Measurements from ENCODE around the gene TXNRD1.
"Not testable (repeated sequence)": the region's sequence is repeated elsewhere in the genome, so short reads cannot be mapped to it uniquely, and the experiment has no call there.

TXNRD1 gene

DNA sequence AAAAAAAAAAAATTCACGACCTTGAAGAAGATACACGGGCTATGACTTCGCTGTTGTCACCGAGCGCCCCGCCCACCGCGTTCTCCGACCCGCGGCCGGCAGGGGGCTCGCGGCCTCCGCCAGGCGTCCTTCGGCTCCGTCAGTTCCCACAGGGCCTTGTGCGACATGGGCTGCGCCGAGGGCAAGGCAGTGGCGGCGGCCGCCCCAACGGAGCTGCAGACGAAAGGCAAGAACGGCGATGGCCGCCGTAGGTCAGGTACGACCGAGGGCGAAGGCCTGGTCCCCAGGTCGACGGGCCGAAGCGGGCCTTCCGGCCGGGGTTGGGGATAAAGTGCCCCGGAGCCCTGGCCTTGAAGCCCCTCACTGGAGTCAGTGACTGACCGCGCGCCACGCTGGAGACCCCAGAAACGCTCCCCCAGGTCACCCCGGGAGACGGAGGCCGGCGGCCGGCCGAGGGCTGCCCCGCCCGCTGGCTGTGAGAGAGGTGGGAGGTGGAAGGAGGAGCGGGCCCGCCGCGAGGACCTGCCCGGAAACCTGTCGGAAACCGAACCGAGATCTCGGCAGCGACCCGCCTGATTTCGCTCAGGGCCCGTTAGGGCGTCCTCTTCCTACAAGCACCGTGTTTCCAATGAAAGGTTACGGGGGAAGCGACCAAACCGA is at the start of gene TXNRD1:
Gene TXNRD1, plus strand, starts transcription at position 142 of the 660 bp plus-strand sequence. Its CDS starts 24 bp downstream, at position 166.
- DNase-seq, result peak; percentile 73

DNA sequence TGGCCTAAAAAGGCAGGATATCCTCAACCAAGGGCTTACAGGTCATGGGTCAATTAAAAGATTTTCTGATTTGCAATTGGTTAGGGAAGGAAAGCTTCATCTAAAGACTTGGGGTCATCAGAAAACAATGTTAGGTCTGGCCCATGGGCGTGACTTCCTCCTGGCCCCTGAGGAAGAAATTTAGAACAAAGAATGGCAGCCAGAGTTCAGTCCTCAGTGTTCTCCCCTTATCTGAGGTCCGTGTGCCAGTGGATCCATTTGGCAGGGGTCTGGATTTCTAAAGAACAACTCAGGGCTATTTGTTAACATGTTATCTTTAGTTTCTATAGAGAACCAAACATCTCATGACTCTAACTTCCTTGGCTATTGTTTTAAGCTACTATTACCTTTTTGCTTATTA is 49.8 kb upstream of the TXNRD1 start:
- no peak for DNase-seq

DNA sequence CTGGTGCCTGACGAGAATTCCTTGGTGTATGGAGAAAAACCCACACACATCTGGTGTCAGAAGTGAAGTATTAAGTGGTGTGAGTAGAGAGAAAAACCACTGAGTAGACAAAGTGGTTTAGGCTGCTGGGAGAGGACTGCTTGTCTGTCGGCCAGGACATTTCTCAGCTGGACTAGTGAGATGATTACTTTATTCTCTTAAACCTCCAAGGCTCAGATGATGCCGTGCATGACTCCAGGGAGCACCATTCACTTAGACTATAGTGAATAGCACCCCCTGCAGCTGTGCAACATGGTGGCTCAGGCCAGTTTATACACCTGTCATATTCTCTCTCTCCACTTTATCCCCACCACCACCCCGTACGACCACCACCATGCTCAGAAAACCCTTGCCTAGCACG is 49.1 kb upstream of the TXNRD1 start:
- no peak for DNase-seq

DNA sequence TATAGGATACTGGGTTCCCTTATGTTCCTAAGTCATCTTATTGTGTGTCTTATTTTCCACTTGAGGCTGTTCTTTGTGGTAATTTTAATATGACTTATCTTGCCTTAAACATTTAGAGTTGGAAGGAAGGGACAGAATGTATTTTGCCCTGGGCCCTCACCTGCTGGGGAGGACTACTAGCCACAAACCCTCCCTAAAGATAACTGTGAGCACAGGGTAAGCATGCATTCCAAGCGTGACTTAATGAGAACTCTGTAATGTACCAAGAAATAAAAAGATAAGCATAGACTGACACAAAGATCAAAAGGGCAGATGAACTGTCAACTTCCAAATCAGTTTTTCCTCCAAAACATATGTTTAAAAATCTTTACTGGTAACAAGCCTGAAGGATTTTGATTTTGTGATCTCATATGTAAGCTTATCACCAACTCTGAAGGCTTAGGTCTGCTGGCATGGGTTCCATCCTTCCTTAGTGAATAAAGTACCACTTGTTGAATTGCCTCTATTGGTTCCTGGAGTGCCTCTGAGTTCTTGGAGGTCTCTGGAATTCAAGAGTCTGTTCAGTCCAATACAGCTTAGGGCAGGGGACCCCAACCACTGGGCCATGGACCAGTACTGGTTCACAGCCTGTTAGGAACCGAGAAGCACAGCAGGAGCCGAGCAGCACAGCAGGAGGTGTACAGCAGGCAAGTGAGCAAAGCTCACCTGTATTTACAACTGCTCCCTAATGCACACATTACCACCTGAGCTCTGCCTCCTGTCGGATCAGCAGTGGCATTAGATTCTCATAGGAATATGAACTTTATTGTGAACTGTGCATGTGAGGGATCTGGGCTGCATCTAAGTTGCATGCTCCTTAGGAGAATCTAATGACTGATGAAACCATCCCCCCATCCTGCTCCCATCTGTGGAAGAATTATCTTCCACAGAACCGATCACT is 47.8 kb upstream of the TXNRD1 start:
- DNase-seq, result peak; percentile 86

DNA sequence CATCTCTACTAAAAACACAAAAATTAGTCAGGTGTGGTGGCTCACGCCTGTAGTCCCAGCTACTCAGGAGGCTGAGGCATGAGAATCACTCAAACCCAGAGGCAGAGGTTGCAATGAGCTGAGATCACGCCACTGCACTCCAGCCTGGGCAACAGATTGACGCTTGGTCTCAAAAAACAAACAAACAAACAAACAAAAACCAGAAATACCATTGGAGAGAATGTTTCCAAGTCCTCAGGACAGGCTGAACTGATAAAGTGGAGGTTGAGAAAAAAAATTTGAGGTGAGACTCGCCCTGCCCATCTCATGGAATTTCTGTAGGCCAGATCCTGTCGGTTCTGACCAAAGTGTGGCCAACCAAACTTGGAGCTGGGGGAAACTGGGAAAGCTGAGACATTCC is 47.0 kb upstream of the TXNRD1 start:
- no peak for DNase-seq

DNA sequence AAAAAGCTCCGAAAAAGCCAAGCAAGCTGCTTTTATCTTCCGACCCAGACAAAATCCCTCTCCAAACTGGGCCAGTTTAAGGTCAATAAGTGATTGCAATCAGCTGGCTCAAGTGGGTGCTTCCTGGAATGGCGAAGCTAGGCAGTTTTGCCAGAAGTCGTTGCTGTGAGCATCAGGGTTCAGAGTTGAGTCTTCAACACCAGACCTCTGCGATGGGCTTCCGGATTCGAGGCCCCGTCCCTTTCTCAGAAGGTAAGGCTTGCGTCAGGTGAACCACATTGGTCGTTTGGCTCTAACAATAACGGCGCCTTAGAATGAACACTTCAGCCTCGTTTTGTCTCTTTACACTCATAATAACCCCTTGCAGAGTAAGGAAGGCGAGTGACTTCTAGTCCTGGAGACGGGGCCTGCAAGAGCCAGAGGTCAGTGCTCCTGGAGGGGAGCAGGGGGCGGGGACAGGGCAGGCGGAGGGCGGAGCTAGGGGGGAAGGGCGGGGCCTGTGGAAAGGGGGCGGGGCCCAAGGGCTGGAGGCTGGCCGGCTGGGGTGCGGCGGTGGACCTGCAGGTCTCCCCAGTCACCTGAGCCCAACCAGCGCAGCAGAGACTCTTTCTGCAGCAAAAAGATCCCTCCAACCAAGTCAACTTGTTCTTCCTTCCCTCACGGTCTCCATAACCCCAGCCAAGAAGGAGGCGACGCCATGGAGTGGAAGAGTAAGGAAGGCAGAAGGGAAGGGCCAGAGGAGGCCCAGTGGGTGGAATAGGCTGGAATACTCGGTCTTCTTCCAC is 43.6 kb upstream of the TXNRD1 start:
- no peak for DNase-seq

DNA sequence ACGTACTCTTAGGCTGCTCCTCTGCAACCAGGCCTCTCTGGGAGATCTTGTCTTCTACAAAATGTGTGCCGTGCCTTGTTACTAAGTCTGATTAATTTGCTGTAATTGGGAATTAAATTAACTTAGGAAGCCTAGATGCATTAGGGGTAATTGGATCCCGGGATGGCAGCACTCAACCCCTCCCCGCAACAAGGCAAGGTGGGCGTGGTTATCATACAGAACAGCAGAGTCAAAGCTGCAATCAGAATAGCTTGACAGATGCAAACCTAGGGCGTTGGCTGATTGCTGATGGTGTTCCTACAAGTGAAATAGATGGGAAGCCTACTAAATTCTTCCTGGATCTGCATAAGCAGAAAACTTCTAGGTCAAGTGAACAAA is 43.0 kb upstream of the TXNRD1 start:
- no peak for DNase-seq

DNA sequence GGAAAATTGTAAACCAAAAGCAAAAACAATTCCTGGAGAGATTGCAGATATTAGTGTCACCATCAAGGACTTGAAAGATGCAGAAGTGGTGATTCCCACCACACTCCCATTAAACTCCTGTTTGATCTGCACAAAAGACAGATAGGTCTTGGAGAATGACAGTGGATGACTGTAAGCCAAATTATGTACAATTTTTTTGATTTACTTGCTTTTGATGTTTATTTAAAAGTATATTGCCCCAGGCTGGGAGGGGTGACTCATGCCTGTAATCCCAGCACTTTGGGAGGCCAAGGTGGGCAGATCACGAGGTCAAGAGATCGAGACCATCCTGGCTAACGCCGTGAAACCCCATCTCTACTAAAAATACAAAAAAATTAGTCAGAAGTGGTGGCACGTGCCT is 41.8 kb upstream of the TXNRD1 start:
- DNase-seq, result not testable (repeated sequence)

DNA sequence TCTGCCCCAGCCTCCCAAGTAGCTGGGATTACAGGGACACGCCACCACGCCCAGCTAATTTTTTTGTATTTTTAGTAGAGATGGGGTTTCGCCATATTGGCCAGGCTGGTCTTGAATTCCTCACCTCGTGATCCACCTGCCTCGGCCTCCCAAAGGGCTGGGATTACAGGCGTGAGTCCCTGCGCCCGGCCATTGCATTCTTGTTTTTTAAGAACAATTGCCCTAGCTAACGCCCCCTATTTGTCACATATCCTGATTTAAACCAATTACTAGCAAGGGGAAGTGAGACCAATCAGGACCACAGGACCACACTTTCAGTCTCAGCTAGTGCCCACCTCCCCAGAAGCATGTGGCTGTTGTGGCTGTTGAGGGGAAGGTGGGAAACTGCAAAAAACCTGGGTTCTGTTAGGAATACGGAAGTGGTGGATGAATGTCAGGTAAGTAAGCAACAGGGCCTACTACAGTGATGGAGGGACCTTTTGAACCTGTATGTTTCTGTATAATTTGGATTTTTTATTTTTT is 39.8 kb upstream of the TXNRD1 start:
- DNase-seq, result no peak

DNA sequence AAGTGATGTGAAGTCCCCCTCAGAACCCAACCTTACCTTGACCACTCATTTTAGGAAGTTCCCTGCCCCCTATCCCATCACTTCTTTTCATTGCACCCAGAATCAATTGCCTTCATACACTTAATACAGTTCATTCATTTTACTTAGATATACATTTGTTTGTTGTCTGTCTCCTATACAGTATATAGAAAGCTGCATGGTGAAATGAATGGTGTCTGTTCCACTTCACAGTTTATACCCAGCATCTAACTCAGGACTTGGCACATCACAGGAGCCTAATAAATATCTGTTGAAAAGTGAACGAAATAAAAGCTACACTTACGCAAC is 38.3 kb upstream of the TXNRD1 start:
- DNase-seq, result no peak

DNA sequence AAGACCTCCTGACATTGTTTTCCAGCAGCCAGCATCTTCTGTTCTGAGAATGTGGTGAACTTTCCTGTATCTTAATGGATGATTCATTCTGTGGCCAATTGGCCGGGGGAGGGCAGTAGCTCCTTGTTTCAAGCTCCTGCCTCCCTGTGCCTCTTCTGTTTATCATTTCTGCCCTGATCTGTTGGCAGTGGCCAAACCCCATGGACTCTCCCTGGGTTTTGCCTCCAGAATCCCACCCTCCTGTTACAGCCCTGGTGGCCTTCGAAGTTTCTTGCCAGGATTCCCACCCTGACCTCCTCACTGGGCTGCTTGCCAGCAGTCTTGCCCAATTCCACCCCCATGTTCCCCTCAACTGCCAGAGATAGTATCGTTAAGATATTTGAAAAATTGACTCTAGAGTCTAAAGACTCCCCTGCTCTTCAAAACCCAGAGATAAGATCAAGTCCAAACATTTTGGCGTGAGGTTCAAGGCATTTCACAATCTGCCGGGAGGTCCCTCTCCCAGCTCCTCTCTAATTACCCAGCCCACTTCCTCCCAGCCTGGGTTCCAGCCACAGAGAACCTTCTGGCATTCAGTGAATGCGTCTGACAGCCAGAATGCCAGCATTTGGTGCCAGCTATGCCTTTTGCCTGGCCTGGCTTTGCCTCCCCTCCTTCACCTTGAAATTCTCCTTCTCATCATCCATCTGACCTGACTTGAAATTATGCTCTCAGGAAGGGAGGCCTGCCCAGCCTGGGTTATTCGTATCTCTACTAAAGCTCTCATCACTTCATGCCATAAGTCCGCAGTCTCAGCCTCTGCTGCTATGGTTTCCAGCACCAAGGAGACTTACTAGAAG is 37.7 kb upstream of the TXNRD1 start:
- peak; percentile 98 for DNase-seq

DNA sequence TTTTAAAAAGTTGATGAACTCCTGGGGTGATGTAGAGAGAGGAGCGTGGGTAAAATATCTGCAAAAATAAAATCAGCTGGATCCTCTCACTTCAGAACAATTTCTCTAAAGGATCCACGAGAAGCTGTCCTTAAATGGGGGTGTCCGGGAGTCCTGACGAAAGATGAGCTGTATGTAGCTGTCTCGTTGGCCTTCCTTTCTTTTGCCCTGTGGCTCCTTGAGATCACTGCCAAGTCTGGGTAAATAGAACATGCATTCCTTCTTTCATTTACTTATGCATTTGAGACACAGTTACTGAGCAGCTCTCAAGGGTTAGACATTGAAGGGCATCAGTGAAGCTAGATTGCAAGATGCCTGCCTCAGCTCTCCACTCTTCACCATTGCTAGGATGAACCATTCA is 35.2 kb upstream of the TXNRD1 start:
- no peak for DNase-seq

DNA sequence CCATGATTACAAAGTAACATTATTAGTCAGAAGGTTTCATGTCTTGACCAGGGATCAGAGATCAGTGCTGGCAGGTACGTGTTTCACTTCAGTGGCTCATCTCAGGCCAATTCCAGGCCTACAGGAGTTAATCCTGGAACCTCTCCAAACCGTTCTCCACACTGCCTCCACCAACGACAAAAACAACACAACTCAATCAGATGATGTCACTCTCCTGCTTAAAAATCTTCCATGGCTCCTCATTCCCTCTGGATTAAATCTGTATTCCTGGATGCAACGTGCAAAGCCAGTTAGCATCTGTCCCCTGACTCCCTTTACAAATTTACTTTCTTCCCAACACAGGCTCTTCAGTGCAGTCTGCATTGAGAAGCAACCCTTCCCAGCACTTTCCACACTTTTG is 34.3 kb upstream of the TXNRD1 start:
- peak; percentile 51 for DNase-seq

DNA sequence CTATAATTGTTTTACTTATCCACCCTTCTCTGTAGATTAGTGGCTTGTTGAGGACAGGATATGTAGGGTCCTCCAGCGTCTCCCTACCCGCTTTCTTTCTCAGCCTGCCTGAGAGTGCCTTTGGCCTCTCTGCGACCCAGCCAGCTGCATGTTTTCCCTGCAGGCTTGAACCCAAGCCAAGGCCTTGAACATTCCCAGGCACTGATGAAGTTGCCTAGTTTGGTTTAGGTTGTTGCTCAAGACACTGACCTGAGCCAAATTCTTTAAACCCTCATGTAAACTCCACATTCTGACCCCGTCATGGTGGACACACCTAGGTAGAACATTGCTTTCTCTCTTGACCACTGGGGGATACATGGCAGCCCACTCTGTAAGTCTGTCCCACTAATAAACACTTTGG is 33.4 kb upstream of the TXNRD1 start:
- peak; percentile 95 for DNase-seq

DNA sequence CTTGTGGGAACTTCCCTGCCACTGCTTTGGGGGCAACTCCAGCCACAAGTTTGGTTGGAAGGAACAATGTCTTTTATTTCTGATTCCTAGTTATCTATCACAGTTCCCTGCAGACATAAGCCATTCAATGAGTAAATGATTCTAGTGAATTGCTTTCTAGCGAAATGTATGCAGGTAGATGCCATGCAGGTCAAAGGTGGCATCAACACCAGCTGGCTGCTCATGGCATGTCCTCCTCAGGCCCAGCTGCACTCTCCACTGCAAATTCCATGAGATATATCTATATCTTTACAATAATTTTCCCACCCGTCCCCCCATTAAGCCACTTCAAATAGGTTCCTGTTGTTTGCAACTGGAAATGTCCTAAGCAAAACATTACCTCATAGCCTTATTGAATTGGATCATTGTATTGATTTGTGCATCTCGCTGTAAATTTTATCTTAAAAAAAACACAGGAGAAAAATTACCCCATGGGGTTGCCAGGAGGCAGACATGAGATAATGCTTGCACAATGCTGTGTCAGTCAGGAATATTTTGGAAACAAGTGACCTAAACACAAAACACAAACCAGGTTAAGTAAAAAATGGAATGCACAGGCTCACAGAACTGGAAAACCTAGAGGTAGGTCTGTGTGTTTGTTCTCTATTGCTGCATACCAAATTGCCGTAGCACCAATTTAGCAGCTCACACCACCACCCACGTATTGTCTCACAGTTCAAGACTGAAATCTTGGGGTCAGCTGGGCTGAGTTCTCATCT is 32.8 kb upstream of the TXNRD1 start:
- peak; percentile 38 for DNase-seq

DNA sequence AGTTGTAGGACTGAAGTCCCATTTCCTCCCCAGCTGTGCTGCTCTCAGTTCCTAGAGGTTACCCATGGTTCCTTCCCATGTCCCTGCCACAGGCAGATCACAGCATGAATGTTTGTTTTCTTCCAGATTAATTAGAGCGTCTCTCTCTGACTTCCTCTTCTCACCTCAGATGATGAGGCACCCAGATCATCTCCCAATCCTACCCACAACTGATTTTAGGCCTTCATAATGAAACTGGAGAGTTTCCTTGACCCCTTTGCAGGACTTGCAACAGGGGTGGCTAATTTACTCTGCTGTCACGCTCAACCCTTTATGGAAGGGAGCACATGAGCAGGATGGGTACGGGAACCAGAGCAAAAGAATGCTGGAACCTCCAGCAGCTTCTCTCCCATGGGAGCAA is 32.1 kb upstream of the TXNRD1 start:
- no peak for DNase-seq

DNA sequence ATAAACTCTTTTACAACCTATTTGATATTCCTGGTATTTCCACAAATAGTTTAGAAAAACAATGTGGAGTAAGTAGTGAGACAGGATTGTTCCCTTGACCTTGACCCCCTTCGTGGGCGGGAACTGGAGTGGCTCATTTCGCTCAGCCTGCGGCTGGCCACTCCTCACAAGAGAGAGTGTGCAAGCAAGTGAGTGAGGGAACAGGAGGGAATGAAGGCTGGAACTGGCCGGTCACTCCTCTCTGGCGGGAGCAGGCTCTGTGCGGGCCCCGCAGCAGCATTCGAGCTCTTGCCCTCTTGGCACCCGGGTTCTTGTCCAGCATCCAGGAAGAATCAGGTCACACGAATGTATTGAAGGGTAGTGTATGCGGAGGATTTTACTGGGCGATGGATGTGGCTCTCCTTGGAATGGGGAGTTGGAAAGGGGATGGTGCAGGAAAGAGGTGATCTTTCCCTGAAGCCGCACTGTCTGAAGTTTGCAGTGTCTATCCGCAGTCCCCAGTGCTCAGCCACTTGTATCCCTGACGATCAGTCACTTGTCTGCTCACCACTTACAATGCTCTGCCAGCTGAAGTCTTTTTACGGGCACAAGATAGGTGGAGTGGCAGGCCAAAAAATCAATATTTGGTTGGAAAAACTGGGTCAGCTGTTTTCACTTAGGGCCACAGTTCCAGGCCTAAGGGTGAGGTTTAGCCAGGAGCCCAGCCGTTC is 28.0 kb upstream of the TXNRD1 start:
- DNase-seq, result no peak

DNA sequence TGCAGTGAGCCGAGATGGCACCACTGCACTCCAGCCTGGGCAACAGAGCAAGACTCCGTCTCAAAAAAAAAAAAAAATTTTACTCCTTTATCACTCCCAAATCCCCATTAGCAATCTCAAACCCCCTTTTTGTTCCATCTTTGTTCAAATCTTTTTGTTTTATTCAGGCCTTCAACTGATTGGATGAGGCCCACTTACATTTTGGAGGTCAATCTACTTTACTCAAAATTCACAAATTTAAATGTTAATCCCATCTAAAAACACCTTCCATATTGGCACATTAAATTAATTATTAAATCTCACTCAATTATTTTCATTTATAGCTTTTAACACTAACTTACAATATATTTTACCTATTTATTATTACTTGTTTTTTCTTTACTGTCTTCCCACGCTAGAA is 27.0 kb upstream of the TXNRD1 start:
- no peak for DNase-seq

DNA sequence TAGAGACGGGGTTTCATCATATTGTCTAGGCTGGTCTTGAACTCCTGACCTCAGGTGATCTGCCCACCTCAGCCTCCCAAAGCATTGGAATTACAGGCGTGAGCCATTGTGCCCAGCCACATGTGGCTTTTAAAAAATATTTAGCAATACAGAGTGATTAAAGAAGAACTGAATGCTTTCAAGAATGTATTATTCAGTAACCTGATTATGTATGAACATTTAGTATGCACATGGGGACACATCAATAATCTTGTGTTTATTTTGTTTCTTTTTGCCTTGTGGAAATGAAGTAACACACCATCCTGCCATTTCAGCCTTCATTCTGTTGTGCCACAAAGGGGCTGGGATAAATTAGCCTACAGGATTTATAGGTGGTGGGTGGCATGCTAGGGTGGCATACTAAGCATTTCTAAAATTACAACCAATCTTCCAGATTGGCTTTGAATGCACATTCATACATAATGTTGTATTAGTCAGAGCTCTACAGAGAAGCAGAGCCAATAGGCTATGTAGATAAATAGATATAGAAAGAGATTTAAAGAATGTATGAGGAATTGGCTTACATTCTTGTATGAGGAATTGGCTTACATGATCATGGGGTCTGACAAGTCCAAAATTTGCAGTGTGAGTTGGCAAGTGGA is 25.5 kb upstream of the TXNRD1 start:
- peak; percentile 52 for DNase-seq

DNA sequence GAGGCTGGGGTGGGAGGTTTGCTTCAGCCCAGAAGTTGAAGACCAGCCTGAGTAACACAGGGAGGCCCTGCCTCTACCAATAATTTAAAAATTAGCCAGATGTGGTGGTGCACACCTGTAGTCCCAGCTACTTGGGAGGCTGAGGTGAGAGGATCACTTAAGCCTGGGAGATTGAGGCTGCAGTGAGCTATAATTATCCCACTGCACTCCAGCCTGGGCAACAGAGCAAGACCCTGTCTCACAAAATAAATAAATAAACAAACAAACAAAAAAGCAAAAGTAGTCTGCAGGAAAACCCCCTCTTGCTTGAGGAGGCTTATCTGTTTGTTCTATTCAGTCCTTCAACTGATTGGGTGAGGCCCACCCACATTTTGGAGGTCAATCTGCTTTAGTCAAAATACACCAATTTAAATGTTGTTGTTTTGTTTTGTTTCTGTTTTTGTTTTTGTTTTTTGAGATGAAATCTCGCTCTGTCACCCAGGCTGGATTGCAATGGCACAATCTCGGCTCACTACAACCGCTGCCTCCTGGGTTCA is 24.9 kb upstream of the TXNRD1 start:
- no peak for DNase-seq
